Panc1 (cell line): Measurements from ENCODE around the gene KCTD14. TPM values are rescaled to one million over a fixed set of nuclear protein-coding genes. Genes with fewer than 3 reads are reported as not detected.

ENCODE experiments used
- ATAC-seq: fragments of 200-7000 bp; cut with Tn5 transposase; 2 replicates; pipeline ENCODE4 v1.9.1; 2020; ENCODE audit warnings: mild to moderate bottlenecking, moderate library complexity
- BruUV-seq: library from RNA; stranded (reverse); fragments of 400-500 nt; replicated peaks from 2 replicates; lab custom pipeline; 2021; lab: Mats Ljungman, UMichigan
- CTCF ChIA-PET: fragments of 300-600 bp; sonication (Branson Sonifier 250); formaldehyde crosslinking; loops from one replicate; lab custom pipeline; 2022; ENCODE audit warnings: antibody characterized with exemption; lab: Charles Lee
- POLR2A ChIA-PET: fragments of 300-600 bp; sonication (Branson Sonifier 250); formaldehyde crosslinking; loops from one replicate; lab custom pipeline; 2022; ENCODE audit warnings: antibody characterized with exemption; lab: Charles Lee
- DNase-seq: peaks from one replicate; pipeline ENCODE4 v3.0.0-alpha.2; 2010; ENCODE audit warnings: low read depth, low spot score
- H3K27ac ChIP-seq: 2 replicates; pipeline ENCODE4 v1.5.1; 2011; ENCODE audit warnings: mild to moderate bottlenecking, low read length, inconsistent platforms
- H3K27me3 ChIP-seq: fragments of 200-500 bp; sonication (Bioruptor generic); 2 replicates; pipeline ENCODE4 v1.6.0; 2014; ENCODE audit warnings: low read length, inconsistent platforms; ENCODE audit not compliant: control insufficient read depth, insufficient read depth
- H3K36me3 ChIP-seq: fragments of 200-500 bp; sonication (Bioruptor generic); 2 replicates; pipeline ENCODE4 v1.5.1; 2014; ENCODE audit warnings: inconsistent platforms, mild to moderate bottlenecking, low read length, moderate library complexity; ENCODE audit not compliant: control insufficient read depth, insufficient read depth
- H3K4me1 ChIP-seq: 2 replicates; pipeline ENCODE4 v1.5.1; 2011; ENCODE audit warnings: inconsistent platforms, mild to moderate bottlenecking, low read length, moderate library complexity; ENCODE audit not compliant: control insufficient read depth, insufficient read depth
- H3K4me3 ChIP-seq, 2 experiments: 2 replicates each; pipeline ENCODE4 v1.5.1; 2011 to 2012; ENCODE audit warnings: low read depth in 2 of 2, low read length in 2 of 2, mild to moderate bottlenecking in 2 of 2, inconsistent platforms in 1 of 2, moderate library complexity in 1 of 2
- H3K9me3 ChIP-seq: fragments of 200-500 bp; sonication (Bioruptor generic); 2 replicates; pipeline ENCODE4 v1.5.1; 2014; ENCODE audit warnings: low read depth, mild to moderate bottlenecking, inconsistent platforms, low read length, moderate library complexity; ENCODE audit not compliant: control insufficient read depth, insufficient read depth
- POLR2AphosphoS5 ChIP-seq: IDR thresholded peaks from 2 replicates; pipeline ENCODE4 v1.6.1; 2012; ENCODE audit warnings: mild to moderate bottlenecking, low read depth, low read length, moderate library complexity
- REST ChIP-seq, 2 experiments: IDR thresholded peaks; 2 replicates each; pipeline ENCODE4 v1.6.1; 2011 to 2012; ENCODE audit warnings: low read depth in 2 of 2, control low read depth in 1 of 2, low read length in 1 of 2, mild to moderate bottlenecking in 1 of 2, moderate library complexity in 1 of 2; ENCODE audit not compliant: insufficient read depth in 1 of 2
- SIN3A ChIP-seq: IDR thresholded peaks from 2 replicates; pipeline ENCODE4 v1.6.1; 2012; ENCODE audit warnings: low read depth, mild to moderate bottlenecking, low read length, moderate library complexity, borderline replicate concordance; ENCODE audit not compliant: insufficient read depth
- TCF7L2 ChIP-seq: IDR thresholded peaks from 2 replicates; pipeline ENCODE4 v1.6.1; 2011; ENCODE audit warnings: mild to moderate bottlenecking, low read depth, low read length, inconsistent platforms
- in situ Hi-C: cut with HindIII; loops from 2 replicates; pipeline ENCODE4 v1.10.0; 2016; ENCODE audit warnings: low sequenced_read_pairs, low pct_unique_long_range_greater_than_20kb
- intact Hi-C: fragments of 100-400 bp; cut with micrococcal nuclease; formaldehyde crosslinking; loops from one replicate; pipeline ENCODE4 v1.10.0; 2022; ENCODE audit not compliant: unreplicated experiment
- total RNA-seq: library from RNA; stranded (reverse); gene quantifications from one replicate; pipeline ENCODE4 v1.2.1, GENCODE V29; 2021; ENCODE audit not compliant: unreplicated experiment
- TF ChIP-seq, protein P1 (sequence below): fragments of 450-650 bp; IDR thresholded peaks from 2 replicates; pipeline ENCODE4 v1.5.1; 2017; ENCODE audit warnings: mild to moderate bottlenecking

The KCTD14 gene
- total RNA-seq, 1 experiment from 2014 or later, result 19.3 TPM

- intact Hi-C loops (no loop called here), in situ Hi-C loops (no loop called here)
- BruUV-seq, result no TSS peak
- ChIA-PET POLR2A (no interaction called here), CTCF (no interaction called here)
- H3K27me3 ChIP-seq, result no peaks in the 10 kb centered on the region
- H3K4me1 ChIP-seq, result peaks cover 4% of the 10 kb centered on the region
- no peaks in the 10 kb centered on the region for H3K9me3 ChIP-seq
- H3K27ac ChIP-seq, result no peak overlapping the region
- no peak for ATAC-seq
- no peak for DNase-seq
- TF ChIP-seq POLR2AphosphoS5 (no peak), TCF7L2 (no peak), SIN3A (no peak), REST (IDR thresholded peaks at IDR 0.05; ENCODE audit: insufficient read depth in 1 of 2, low read depth in 2 of 2, low read length in 1 of 2) (no peak)
- TF ChIP-seq, protein P1, sequence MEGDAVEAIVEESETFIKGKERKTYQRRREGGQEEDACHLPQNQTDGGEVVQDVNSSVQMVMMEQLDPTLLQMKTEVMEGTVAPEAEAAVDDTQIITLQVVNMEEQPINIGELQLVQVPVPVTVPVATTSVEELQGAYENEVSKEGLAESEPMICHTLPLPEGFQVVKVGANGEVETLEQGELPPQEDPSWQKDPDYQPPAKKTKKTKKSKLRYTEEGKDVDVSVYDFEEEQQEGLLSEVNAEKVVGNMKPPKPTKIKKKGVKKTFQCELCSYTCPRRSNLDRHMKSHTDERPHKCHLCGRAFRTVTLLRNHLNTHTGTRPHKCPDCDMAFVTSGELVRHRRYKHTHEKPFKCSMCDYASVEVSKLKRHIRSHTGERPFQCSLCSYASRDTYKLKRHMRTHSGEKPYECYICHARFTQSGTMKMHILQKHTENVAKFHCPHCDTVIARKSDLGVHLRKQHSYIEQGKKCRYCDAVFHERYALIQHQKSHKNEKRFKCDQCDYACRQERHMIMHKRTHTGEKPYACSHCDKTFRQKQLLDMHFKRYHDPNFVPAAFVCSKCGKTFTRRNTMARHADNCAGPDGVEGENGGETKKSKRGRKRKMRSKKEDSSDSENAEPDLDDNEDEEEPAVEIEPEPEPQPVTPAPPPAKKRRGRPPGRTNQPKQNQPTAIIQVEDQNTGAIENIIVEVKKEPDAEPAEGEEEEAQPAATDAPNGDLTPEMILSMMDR, result no peak
- H3K4me3 ChIP-seq, result no peak overlapping the region
- no peaks in the 10 kb centered on the region for H3K36me3 ChIP-seq
Measured at GRCh38 chr11:78056093-78056492, 33.0 kb upstream of the KCTD14 start.

DNA sequence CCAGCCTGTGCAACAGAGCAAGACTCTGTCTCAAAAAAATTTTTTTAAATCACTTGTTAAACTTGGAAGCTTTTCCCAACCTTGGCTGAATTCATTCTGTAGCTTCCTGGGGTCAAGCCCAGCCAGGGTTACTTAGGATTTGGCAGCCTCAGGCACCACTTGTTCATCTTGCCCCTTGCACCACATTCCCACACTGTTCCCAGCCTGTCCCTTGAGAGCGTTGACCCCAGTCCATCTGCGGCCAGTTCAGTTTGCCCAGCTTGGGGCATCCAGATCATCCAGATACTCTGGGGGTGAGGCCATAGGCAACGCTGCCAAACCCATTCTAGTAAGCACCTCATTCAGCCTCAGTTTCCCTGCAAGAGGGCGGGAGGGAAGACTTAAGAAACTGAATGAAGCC lies 31.9 kb upstream of the KCTD14 start:
- intact Hi-C loops, result no loop called here
- in situ Hi-C loops, result no loop called here
- H3K27ac ChIP-seq, result no peak overlapping the region
- ChIA-PET CTCF (interaction anchor here (0.6 kb wide), 1 partner anchor 50 kb away, joined by 3 read pairs; no protein-coding TSS in a partner anchor), POLR2A (no interaction called here)
- no peaks in the 10 kb centered on the region for H3K36me3 ChIP-seq
- BruUV-seq, result no TSS peak
- TF ChIP-seq POLR2AphosphoS5, result no peak
- no peak for TF ChIP-seq TCF7L2
- TF ChIP-seq, protein P1, result no peak
- TF ChIP-seq SIN3A, result no peak
- TF ChIP-seq REST (IDR thresholded peaks at IDR 0.05; ENCODE audit: insufficient read depth in 1 of 2, low read depth in 2 of 2, low read length in 1 of 2), result no peak
- H3K27me3 ChIP-seq, result no peaks in the 10 kb centered on the region
- H3K4me1 ChIP-seq, result 0 out of 2 replicates have a peak, but pooled peaks cover 3% of the 10 kb centered on the region
- DNase-seq (no peak), ATAC-seq (no peak)
- no peaks in the 10 kb centered on the region for H3K9me3 ChIP-seq
- H3K4me3 ChIP-seq, result no peak overlapping the region
